ENCODE results near the gene EFHD1. TPM values are rescaled to one million over a fixed set of nuclear protein-coding genes. Genes with fewer than 3 reads are reported as not detected.

Gene EFHD1
- polyA plus RNA-seq, 3 donors: not detected

DNA sequence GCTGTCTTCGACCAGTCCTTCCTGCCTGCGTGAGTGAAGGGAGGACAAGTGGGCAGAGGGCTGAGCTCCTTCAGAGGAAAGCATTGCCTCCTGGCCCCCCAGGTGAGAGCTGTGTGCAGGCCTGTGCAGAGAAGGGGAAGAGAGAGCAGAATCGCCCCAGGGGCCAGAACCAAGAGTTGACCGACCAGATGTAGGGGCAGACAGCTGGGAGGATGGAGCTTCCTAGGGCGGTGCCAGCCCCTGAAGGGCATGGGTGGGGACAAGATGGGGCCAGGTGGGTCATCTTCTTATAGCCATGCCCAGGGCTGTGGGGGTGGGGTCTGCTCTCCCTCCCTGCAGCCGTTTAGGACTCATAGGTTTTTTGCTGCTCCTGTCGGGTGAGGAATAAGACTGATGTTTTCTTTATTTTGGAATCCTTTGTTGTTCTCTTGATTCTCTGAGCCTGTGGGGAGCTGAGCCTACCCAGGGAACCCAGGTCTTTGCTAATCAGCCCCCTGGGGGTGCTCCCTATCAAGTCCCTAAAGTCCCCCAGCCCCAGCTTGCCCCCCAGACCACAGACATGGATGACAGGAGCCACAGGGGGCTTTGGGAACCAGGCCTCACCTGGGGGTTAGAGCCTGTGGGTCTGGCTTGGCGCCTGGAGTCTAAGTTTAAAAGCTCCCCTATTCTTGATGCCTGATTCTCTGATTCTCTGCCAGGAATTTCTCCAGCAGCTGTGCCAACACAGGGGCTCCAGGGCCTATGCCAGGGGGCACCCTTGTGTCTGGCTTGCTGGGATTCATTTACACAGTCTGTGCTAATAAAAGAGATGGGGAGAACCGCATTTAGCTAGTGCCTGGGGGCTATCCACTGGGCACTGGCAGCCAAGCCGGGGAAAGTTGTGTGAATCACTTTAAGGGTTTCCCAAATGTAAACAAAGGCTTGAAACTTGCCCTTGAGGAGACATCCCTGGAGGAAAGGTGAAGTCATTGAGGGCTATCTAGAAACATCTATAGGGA is 9.3 kb upstream of the EFHD1 start:
- no peak overlapping the region for H3K27ac ChIP-seq (ENCODE audit: low read depth in 1 of 2, low read length in 2 of 2)
- Mint-ChIP-seq H3K27ac (no peak overlapping the region), H3K36me3 (no peaks in the 10 kb centered on the region), H3K27me3 (ENCODE audit: low read depth in 3 of 3) (peaks cover 16 to 33% (median 18%) of the 10 kb centered on the region in 3 donors), H3K4me3 (no peak overlapping the region), H3K9me3 (no peaks in the 10 kb centered on the region), H3K4me1 (no peaks in the 10 kb centered on the region)
- WGBS (ENCODE audit: insufficient coverage): 90% methylated on average over 8 of the region's 10 CpGs
- intact Hi-C loops (cut with micrococcal nuclease): no loop called here
- H3K27me3 ChIP-seq (ENCODE audit: control insufficient read depth in 2 of 2, insufficient read depth in 2 of 2, low read length in 2 of 2): peaks cover 0 to 17% of the 10 kb centered on the region in 2 donors
- no peaks in the 10 kb centered on the region for H3K36me3 ChIP-seq (replicated peaks in 1 of 2; ENCODE audit: control insufficient read depth in 1 of 2, insufficient read depth in 2 of 2, low read length in 2 of 2)
- no peak overlapping the region for H2AFZ ChIP-seq (ENCODE audit: insufficient read depth, low read depth, low read length, poor library complexity, severe bottlenecking)
- no peak overlapping the region for H3K9ac ChIP-seq (ENCODE audit: insufficient read depth, low read length, poor library complexity, severe bottlenecking)
- TF ChIP-seq, protein P1, sequence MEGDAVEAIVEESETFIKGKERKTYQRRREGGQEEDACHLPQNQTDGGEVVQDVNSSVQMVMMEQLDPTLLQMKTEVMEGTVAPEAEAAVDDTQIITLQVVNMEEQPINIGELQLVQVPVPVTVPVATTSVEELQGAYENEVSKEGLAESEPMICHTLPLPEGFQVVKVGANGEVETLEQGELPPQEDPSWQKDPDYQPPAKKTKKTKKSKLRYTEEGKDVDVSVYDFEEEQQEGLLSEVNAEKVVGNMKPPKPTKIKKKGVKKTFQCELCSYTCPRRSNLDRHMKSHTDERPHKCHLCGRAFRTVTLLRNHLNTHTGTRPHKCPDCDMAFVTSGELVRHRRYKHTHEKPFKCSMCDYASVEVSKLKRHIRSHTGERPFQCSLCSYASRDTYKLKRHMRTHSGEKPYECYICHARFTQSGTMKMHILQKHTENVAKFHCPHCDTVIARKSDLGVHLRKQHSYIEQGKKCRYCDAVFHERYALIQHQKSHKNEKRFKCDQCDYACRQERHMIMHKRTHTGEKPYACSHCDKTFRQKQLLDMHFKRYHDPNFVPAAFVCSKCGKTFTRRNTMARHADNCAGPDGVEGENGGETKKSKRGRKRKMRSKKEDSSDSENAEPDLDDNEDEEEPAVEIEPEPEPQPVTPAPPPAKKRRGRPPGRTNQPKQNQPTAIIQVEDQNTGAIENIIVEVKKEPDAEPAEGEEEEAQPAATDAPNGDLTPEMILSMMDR (IDR thresholded peaks at IDR 0.05): no peak
- H3K79me2 ChIP-seq (ENCODE audit: insufficient read depth, low read length): no peaks in the 10 kb centered on the region
- no peak overlapping the region for H3K4me2 ChIP-seq (replicated peaks; ENCODE audit: extremely low read depth, low read length, poor library complexity, severe bottlenecking)
- H3K4me1 ChIP-seq (ENCODE audit: control insufficient read depth in 1 of 2, insufficient read depth in 2 of 2, low read length in 2 of 2): no peaks in the 10 kb centered on the region
- DNase-seq: no peak
- no peaks in the 10 kb centered on the region for H4K20me1 ChIP-seq (ENCODE audit: insufficient read depth, low read length)
- H3K9me3 ChIP-seq (replicated peaks in 1 of 2; ENCODE audit: control insufficient read depth in 1 of 2, insufficient read depth in 1 of 2, low read length in 2 of 2): no peaks in the 10 kb centered on the region
- H3K4me3 ChIP-seq (replicated peaks in 1 of 3; ENCODE audit: low read depth in 2 of 3, low read length in 3 of 3): no peak overlapping the region

DNA sequence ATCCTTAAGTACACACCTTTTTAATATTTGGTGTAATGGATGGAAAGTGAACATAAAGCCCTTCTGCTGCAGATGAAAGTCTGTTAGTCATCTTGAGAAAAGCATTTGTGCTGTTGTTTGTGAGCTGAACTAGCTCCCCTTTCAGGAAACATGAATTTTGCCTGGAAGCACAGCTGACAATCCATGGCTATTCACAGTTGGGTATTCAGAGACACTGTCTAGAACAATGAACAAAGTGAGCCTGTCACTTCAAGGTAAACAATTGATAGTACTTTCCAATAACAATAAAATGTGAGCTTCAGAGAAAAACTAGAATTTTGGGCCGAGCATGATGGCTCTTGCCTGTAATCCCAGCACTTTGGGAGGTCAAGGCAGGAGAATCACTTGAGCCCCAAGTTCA is 6.8 kb upstream of the EFHD1 start:
- intact Hi-C loops (cut with micrococcal nuclease): no loop called here
- no peaks in the 10 kb centered on the region for H3K4me1 ChIP-seq (ENCODE audit: control insufficient read depth in 1 of 2, insufficient read depth in 2 of 2, low read length in 2 of 2)
- Mint-ChIP-seq H3K4me3 (no peak overlapping the region), H3K36me3 (no peaks in the 10 kb centered on the region), H3K4me1 (no peaks in the 10 kb centered on the region), H3K27me3 (ENCODE audit: low read depth in 3 of 3) (peaks cover 26 to 54% (median 39%) of the 10 kb centered on the region in 3 donors), H3K9me3 (no peaks in the 10 kb centered on the region), H3K27ac (no peak overlapping the region)
- no peak for DNase-seq
- no peaks in the 10 kb centered on the region for H3K9me3 ChIP-seq (replicated peaks in 1 of 2; ENCODE audit: control insufficient read depth in 1 of 2, insufficient read depth in 1 of 2, low read length in 2 of 2)
- H3K4me2 ChIP-seq (replicated peaks; ENCODE audit: extremely low read depth, low read length, poor library complexity, severe bottlenecking): no peak overlapping the region
- H3K27ac ChIP-seq (ENCODE audit: low read depth in 1 of 2, low read length in 2 of 2): no peak overlapping the region
- H4K20me1 ChIP-seq (ENCODE audit: insufficient read depth, low read length): no peaks in the 10 kb centered on the region
- H3K4me3 ChIP-seq (replicated peaks in 1 of 3; ENCODE audit: low read depth in 2 of 3, low read length in 3 of 3): no peak overlapping the region
- no peak overlapping the region for H3K9ac ChIP-seq (ENCODE audit: insufficient read depth, low read length, poor library complexity, severe bottlenecking)
- H3K36me3 ChIP-seq (replicated peaks in 1 of 2; ENCODE audit: control insufficient read depth in 1 of 2, insufficient read depth in 2 of 2, low read length in 2 of 2): no peaks in the 10 kb centered on the region
- no peaks in the 10 kb centered on the region for H3K79me2 ChIP-seq (ENCODE audit: insufficient read depth, low read length)
- no CpG with 5 or more reads among the region's 1 CpG for WGBS (ENCODE audit: insufficient coverage)
- no peak overlapping the region for H2AFZ ChIP-seq (ENCODE audit: insufficient read depth, low read depth, low read length, poor library complexity, severe bottlenecking)
- peaks cover 4 to 29% of the 10 kb centered on the region in 2 donors for H3K27me3 ChIP-seq (ENCODE audit: control insufficient read depth in 2 of 2, insufficient read depth in 2 of 2, low read length in 2 of 2)
- TF ChIP-seq, protein P1 (IDR thresholded peaks at IDR 0.05): no peak
